Pulmonary artery endothelial cell (primary cell): ENCODE data around the gene SNTN. TPM values are rescaled to one million over a fixed set of nuclear protein-coding genes. Genes with fewer than 3 reads are reported as not detected.

Experiments
- DNase-seq: peaks from one replicate; pipeline ENCODE4 v3.0.0-alpha.2; 2011; ENCODE audit warnings: low read depth, low spot score
- total RNA-seq: library from RNA; depleted of rRNA; stranded (reverse); fragments of >200 nt; gene quantifications from 2 replicates; pipeline ENCODE4 v1.2.3, GENCODE V29; 2014

SNTN gene
- total RNA-seq, 1 donor from 2014 or later: not detected

GRCh38 chr3:63673111-63673510, 20.6 kb downstream of the SNTN start:
- DNase-seq: no peak

- no peak for DNase-seq
Measured at GRCh38 chr3:63674586-63674985, 22.1 kb downstream of the SNTN start.

GRCh38 chr3:63679186-63679585, 26.7 kb downstream of the SNTN start:
- no peak for DNase-seq

GRCh38 chr3:63684081-63684480, 31.6 kb downstream of the SNTN start:
- DNase-seq: no peak

GRCh38 chr3:63685340-63685739, 32.9 kb downstream of the SNTN start:
- no peak for DNase-seq

GRCh38 chr3:63687278-63688225, 35.1 kb downstream of the SNTN start:
- no peak for DNase-seq

GRCh38 chr3:63689285-63689684, 36.8 kb downstream of the SNTN start:
- DNase-seq: no peak

- DNase-seq: no peak
Measured at GRCh38 chr3:63693351-63693750, 40.9 kb downstream of the SNTN start.

GRCh38 chr3:63705092-63705645, 52.7 kb downstream of the SNTN start:
- no peak for DNase-seq

- DNase-seq: no peak
Measured at GRCh38 chr3:63706321-63707085, 54.0 kb downstream of the SNTN start.

GRCh38 chr3:63707731-63708130, 55.3 kb downstream of the SNTN start:
- DNase-seq: no peak

- no peak for DNase-seq
Measured at GRCh38 chr3:63709576-63709975, 57.1 kb downstream of the SNTN start.

Other genes starting within 250 kb of the SNTN start
- gene C3orf49, start 166.6 kb downstream of the SNTN start, total RNA-seq: not detected in 2 replicates
- 51.1 and 51.9 TPM in 2 replicates for gene THOC7, start 211.1 kb downstream of the SNTN start, total RNA-seq
- 6.7 and 9.1 TPM in 2 replicates for gene ATXN7, start 211.2 kb downstream of the SNTN start, total RNA-seq